GM12878 (cell line): Measurements from ENCODE around the gene SETD2.

Source experiments
- CTCF ChIP-seq, 3 experiments: IDR thresholded peaks in 2 of 3; conservative IDR thresholded peaks in 1 of 3; 2 replicates each; pipeline ENCODE4 v1.5.1; 2011; ENCODE audit warnings: low read depth in 3 of 3, low read length in 3 of 3, mild to moderate bottlenecking in 3 of 3, control low read depth in 2 of 3, moderate library complexity in 2 of 3, inconsistent platforms in 1 of 3, mixed read lengths in 1 of 3; ENCODE audit not compliant: control insufficient read depth in 2 of 3, insufficient read depth in 1 of 3; ENCODE audit errors: extremely low read depth in 1 of 3
- GABPA ChIP-seq: IDR thresholded peaks from 2 replicates; pipeline ENCODE4 v1.6.1; 2014; ENCODE audit warnings: antibody characterized with exemption, low read depth, mild to moderate bottlenecking, inconsistent platforms
- POLR2AphosphoS5 ChIP-seq: IDR thresholded peaks from 2 replicates; pipeline ENCODE4 v1.6.1; 2011; ENCODE audit warnings: mild to moderate bottlenecking, low read length, inconsistent platforms
- POU2F2 ChIP-seq: IDR thresholded peaks from 3 replicates; pipeline ENCODE4 v1.6.1; 2011; ENCODE audit warnings: low read depth, mild to moderate bottlenecking, low read length, borderline replicate concordance
- RAD21 ChIP-seq: IDR thresholded peaks from 2 replicates; pipeline ENCODE4 v1.6.1; 2011; ENCODE audit warnings: mild to moderate bottlenecking, low read depth, low read length, moderate library complexity; ENCODE audit not compliant: insufficient read depth
- RCOR1 ChIP-seq: conservative IDR thresholded peaks from 2 replicates; pipeline ENCODE4 v1.6.1; 2012; ENCODE audit warnings: low read depth, low read length, improper control_type of control experiment
- REST ChIP-seq: IDR thresholded peaks from 2 replicates; pipeline ENCODE4 v1.6.1; 2012; ENCODE audit warnings: mild to moderate bottlenecking, low read depth, low read length
- SIX5 ChIP-seq: IDR thresholded peaks from 2 replicates; pipeline ENCODE4 v1.6.1; 2011; ENCODE audit warnings: mild to moderate bottlenecking, low read depth, low read length, moderate library complexity; ENCODE audit not compliant: severe bottlenecking
- SUPT20H ChIP-seq: IDR thresholded peaks from 2 replicates; pipeline ENCODE4 v1.6.1; 2011; ENCODE audit warnings: low read depth, mild to moderate bottlenecking, low read length, moderate library complexity, borderline replicate concordance; ENCODE audit not compliant: control insufficient read depth
- TAF1 ChIP-seq: IDR thresholded peaks from 2 replicates; pipeline ENCODE4 v1.6.1; 2011; ENCODE audit warnings: mild to moderate bottlenecking, low read depth, low read length, borderline replicate concordance
- USF1 ChIP-seq: IDR thresholded peaks from 2 replicates; pipeline ENCODE4 v1.6.1; 2011; ENCODE audit warnings: borderline replicate concordance, low read depth, mild to moderate bottlenecking, moderate library complexity, mixed read lengths, low read length; ENCODE audit not compliant: insufficient read depth; ENCODE audit errors: extremely low read length

GRCh38 chr3:47186285-47186684, 22.4 kb upstream of the SETD2 start:
- no peak for TF ChIP-seq POLR2AphosphoS5
- no peak for TF ChIP-seq SIX5
- TF ChIP-seq TAF1 = no peak
- no peak for TF ChIP-seq POU2F2
- TF ChIP-seq REST = no peak
- TF ChIP-seq CTCF (IDR thresholded peaks at IDR 0.05 in 2 of 3, conservative IDR thresholded peaks at IDR 0.05 in 1 of 3; ENCODE audit: control insufficient read depth in 2 of 3, extremely low read depth in 1 of 3, insufficient read depth in 1 of 3, low read depth in 3 of 3, low read length in 3 of 3) = no peak
- TF ChIP-seq GABPA = no peak
- TF ChIP-seq USF1 = no peak
- TF ChIP-seq SUPT20H = no peak
- no peak for TF ChIP-seq RCOR1
- no peak for TF ChIP-seq RAD21
